ENCODE measurements around the gene ADGRL3. TPM values are rescaled to one million over a fixed set of nuclear protein-coding genes. Genes with fewer than 3 reads are reported as not detected.
"Not testable (repeated sequence)": the region's sequence is repeated elsewhere in the genome, so short reads cannot be mapped to it uniquely, and the experiment has no call there.

Gene ADGRL3
- total RNA-seq, 2 donors from 2014 or later = not detected

- not testable (repeated sequence) for H3K4me3 Mint-ChIP-seq; DNase-seq; ATAC-seq (replicated peaks in 1 of 2); H3K27ac Mint-ChIP-seq; H3K9me3 Mint-ChIP-seq; H3K4me1 Mint-ChIP-seq (ENCODE audit: low read depth); H3K27me3 Mint-ChIP-seq (ENCODE audit: low read depth); H3K36me3 Mint-ChIP-seq (ENCODE audit: insufficient read depth in 2 of 2)
Measured at GRCh38 chr4:61646746-61647350, 446.7 kb downstream of the ADGRL3 start.

GRCh38 chr4:61648264-61648663 is 448.1 kb downstream of the ADGRL3 start:
- Mint-ChIP-seq H3K36me3 (ENCODE audit: insufficient read depth in 2 of 2) (no peaks in the 10 kb centered on the region), H3K9me3 (peaks cover 0 to 12% of the 10 kb centered on the region in 2 donors), H3K27ac (no peak overlapping the region), H3K27me3 (ENCODE audit: low read depth) (no peaks in the 10 kb centered on the region), H3K4me1 (ENCODE audit: low read depth) (no peaks in the 10 kb centered on the region), H3K4me3 (no peak overlapping the region)
- no peak for ATAC-seq (replicated peaks in 1 of 2)
- no peak for DNase-seq

- H3K9me3 Mint-ChIP-seq = peaks cover 0 to 4% of the 10 kb centered on the region in 2 donors
- H3K4me1 Mint-ChIP-seq (ENCODE audit: low read depth) = no peaks in the 10 kb centered on the region
- ATAC-seq (replicated peaks in 1 of 2) = no peak
- H3K36me3 Mint-ChIP-seq (ENCODE audit: insufficient read depth in 2 of 2) = no peaks in the 10 kb centered on the region
- H3K27ac Mint-ChIP-seq = no peak overlapping the region
- no peak for DNase-seq
- H3K4me3 Mint-ChIP-seq = no peak overlapping the region
- no peaks in the 10 kb centered on the region for H3K27me3 Mint-ChIP-seq (ENCODE audit: low read depth)
Measured at GRCh38 chr4:61657016-61657415, 456.9 kb downstream of the ADGRL3 start.

- no peaks in the 10 kb centered on the region for H3K27me3 Mint-ChIP-seq (ENCODE audit: low read depth)
Measured at GRCh38 chr4:61661960-61662359, 461.8 kb downstream of the ADGRL3 start.

GRCh38 chr4:61662362-61662761 is 462.2 kb downstream of the ADGRL3 start:
- Mint-ChIP-seq H3K9me3 (peaks cover 0 to 2% of the 10 kb centered on the region in 2 donors), H3K27ac (no peak overlapping the region), H3K36me3 (ENCODE audit: insufficient read depth in 2 of 2) (no peaks in the 10 kb centered on the region), H3K27me3 (ENCODE audit: low read depth) (no peaks in the 10 kb centered on the region), H3K4me1 (ENCODE audit: low read depth) (no peaks in the 10 kb centered on the region), H3K4me3 (no peak overlapping the region)
- ATAC-seq (replicated peaks in 1 of 2) (no peak), DNase-seq (no peak)

More at GRCh38 chr4:61661960-61662359, 461.8 kb downstream of the ADGRL3 start:
- Mint-ChIP-seq H3K4me3 (no peak overlapping the region), H3K4me1 (ENCODE audit: low read depth) (no peaks in the 10 kb centered on the region), H3K36me3 (ENCODE audit: insufficient read depth in 2 of 2) (no peaks in the 10 kb centered on the region), H3K27ac (no peak overlapping the region), H3K9me3 (peaks cover 0 to 2% of the 10 kb centered on the region in 2 donors)
- ATAC-seq (replicated peaks in 1 of 2) = no peak
- DNase-seq = no peak

- Mint-ChIP-seq H3K4me3 (no peak overlapping the region), H3K9me3 (peaks cover 0 to 4% of the 10 kb centered on the region in 2 donors), H3K27me3 (ENCODE audit: low read depth) (no peaks in the 10 kb centered on the region), H3K36me3 (ENCODE audit: insufficient read depth in 2 of 2) (no peaks in the 10 kb centered on the region), H3K27ac (no peak overlapping the region), H3K4me1 (ENCODE audit: low read depth) (no peaks in the 10 kb centered on the region)
- no peak for DNase-seq
- no peak for ATAC-seq (replicated peaks in 1 of 2)
Measured at GRCh38 chr4:61663310-61663709, 463.2 kb downstream of the ADGRL3 start.

- no peaks in the 10 kb centered on the region for H3K36me3 Mint-ChIP-seq (ENCODE audit: insufficient read depth in 2 of 2)
- H3K27ac Mint-ChIP-seq = no peak overlapping the region
- H3K27me3 Mint-ChIP-seq (ENCODE audit: low read depth) = no peaks in the 10 kb centered on the region
- DNase-seq (no peak), ATAC-seq (replicated peaks in 1 of 2) (no peak)
- H3K4me3 Mint-ChIP-seq = no peak overlapping the region
- H3K9me3 Mint-ChIP-seq = peaks cover 2 to 3% of the 10 kb centered on the region in 2 donors
- no peaks in the 10 kb centered on the region for H3K4me1 Mint-ChIP-seq (ENCODE audit: low read depth)
Measured at GRCh38 chr4:61665649-61666048, 465.5 kb downstream of the ADGRL3 start.

GRCh38 chr4:61666244-61666643 is 466.1 kb downstream of the ADGRL3 start:
- Mint-ChIP-seq H3K36me3 (ENCODE audit: insufficient read depth in 2 of 2) (no peaks in the 10 kb centered on the region), H3K4me3 (no peak overlapping the region), H3K27ac (no peak overlapping the region), H3K9me3 (peaks cover 2 to 3% of the 10 kb centered on the region in 2 donors), H3K27me3 (ENCODE audit: low read depth) (no peaks in the 10 kb centered on the region), H3K4me1 (ENCODE audit: low read depth) (no peaks in the 10 kb centered on the region)
- DNase-seq = no peak
- no peak for ATAC-seq (replicated peaks in 1 of 2)

- DNase-seq (no peak), ATAC-seq (replicated peaks in 1 of 2) (no peak)
- Mint-ChIP-seq H3K27ac (no peak overlapping the region), H3K9me3 (peaks cover 3% of the 10 kb centered on the region in 2 donors), H3K4me1 (ENCODE audit: low read depth) (no peaks in the 10 kb centered on the region), H3K27me3 (ENCODE audit: low read depth) (no peaks in the 10 kb centered on the region), H3K36me3 (ENCODE audit: insufficient read depth in 2 of 2) (no peaks in the 10 kb centered on the region), H3K4me3 (no peak overlapping the region)
Measured at GRCh38 chr4:61671599-61671998, 471.5 kb downstream of the ADGRL3 start.

GRCh38 chr4:61675464-61675863 is 475.3 kb downstream of the ADGRL3 start:
- Mint-ChIP-seq H3K4me1 (ENCODE audit: low read depth) (no peaks in the 10 kb centered on the region), H3K4me3 (no peak overlapping the region), H3K9me3 (peaks cover 0 to 3% of the 10 kb centered on the region in 2 donors), H3K27ac (no peak overlapping the region), H3K36me3 (ENCODE audit: insufficient read depth in 2 of 2) (no peaks in the 10 kb centered on the region), H3K27me3 (ENCODE audit: low read depth) (no peaks in the 10 kb centered on the region)
- DNase-seq = no peak
- ATAC-seq (replicated peaks in 1 of 2) = no peak

GRCh38 chr4:61678297-61678696 is 478.2 kb downstream of the ADGRL3 start:
- DNase-seq (no peak), ATAC-seq (replicated peaks in 1 of 2) (no peak)
- Mint-ChIP-seq H3K4me3 (no peak overlapping the region), H3K4me1 (ENCODE audit: low read depth) (no peaks in the 10 kb centered on the region), H3K27me3 (ENCODE audit: low read depth) (no peaks in the 10 kb centered on the region), H3K27ac (no peak overlapping the region), H3K36me3 (ENCODE audit: insufficient read depth in 2 of 2) (no peaks in the 10 kb centered on the region), H3K9me3 (peaks cover 2 to 5% of the 10 kb centered on the region in 2 donors)

- H3K9me3 Mint-ChIP-seq = peaks cover 0 to 2% of the 10 kb centered on the region in 2 donors
Measured at GRCh38 chr4:61693520-61693919, 493.4 kb downstream of the ADGRL3 start.

GRCh38 chr4:61714387-61714911 is 514.3 kb downstream of the ADGRL3 start:
- H3K9me3 Mint-ChIP-seq = peaks cover 1 to 8% of the 10 kb centered on the region in 2 donors
- H3K27ac Mint-ChIP-seq = no peak overlapping the region
- no peak for DNase-seq
- H3K4me1 Mint-ChIP-seq (ENCODE audit: low read depth) = no peaks in the 10 kb centered on the region
- no peak for ATAC-seq (replicated peaks in 1 of 2)
- H3K36me3 Mint-ChIP-seq (ENCODE audit: insufficient read depth in 2 of 2) = no peaks in the 10 kb centered on the region
- no peak overlapping the region for H3K4me3 Mint-ChIP-seq
- H3K27me3 Mint-ChIP-seq (ENCODE audit: low read depth) = no peaks in the 10 kb centered on the region

More at GRCh38 chr4:61693520-61693919, 493.4 kb downstream of the ADGRL3 start:
- DNase-seq (no peak), ATAC-seq (replicated peaks in 1 of 2) (no peak)
- no peak overlapping the region for H3K27ac Mint-ChIP-seq
- no peaks in the 10 kb centered on the region for H3K4me1 Mint-ChIP-seq (ENCODE audit: low read depth)
- H3K27me3 Mint-ChIP-seq (ENCODE audit: low read depth) = no peaks in the 10 kb centered on the region
- no peaks in the 10 kb centered on the region for H3K36me3 Mint-ChIP-seq (ENCODE audit: insufficient read depth in 2 of 2)
- H3K4me3 Mint-ChIP-seq = no peak overlapping the region

GRCh38 chr4:61716426-61716825 is 516.3 kb downstream of the ADGRL3 start:
- Mint-ChIP-seq H3K4me1 (ENCODE audit: low read depth) (no peaks in the 10 kb centered on the region), H3K27me3 (ENCODE audit: low read depth) (no peaks in the 10 kb centered on the region), H3K4me3 (no peak overlapping the region), H3K36me3 (ENCODE audit: insufficient read depth in 2 of 2) (no peaks in the 10 kb centered on the region), H3K27ac (no peak overlapping the region), H3K9me3 (peaks cover 2 to 8% of the 10 kb centered on the region in 2 donors)
- ATAC-seq (replicated peaks in 1 of 2) (no peak), DNase-seq (no peak)
